Osteoblast (primary cell): ENCODE data around the gene NTNG2. TPM values are rescaled to one million over a fixed set of nuclear protein-coding genes. Genes with fewer than 3 reads are reported as not detected.

ENCODE experiments used
- DNase-seq: peaks from one replicate; pipeline ENCODE4 v3.0.0; 2011; ENCODE audit warnings: low spot score, mixed read lengths; ENCODE audit not compliant: insufficient read length; ENCODE audit errors: missing footprints
- H2AFZ ChIP-seq: 2 replicates; pipeline ENCODE4 v1.6.0; 2011; ENCODE audit warnings: mild to moderate bottlenecking, low read length
- H3K27ac ChIP-seq: 2 replicates; pipeline ENCODE4 v1.5.1; 2011; ENCODE audit warnings: mild to moderate bottlenecking, low read depth, low read length, moderate library complexity
- H3K27me3 ChIP-seq: 2 replicates; pipeline ENCODE4 v1.6.0; 2012; ENCODE audit warnings: mild to moderate bottlenecking, control low read depth, inconsistent platforms, low read length, moderate library complexity; ENCODE audit not compliant: insufficient read depth
- H3K36me3 ChIP-seq: 2 replicates; pipeline ENCODE4 v1.5.1; 2011; ENCODE audit warnings: mild to moderate bottlenecking, low read length, control low read depth, moderate library complexity; ENCODE audit not compliant: insufficient read depth
- H3K4me1 ChIP-seq: 2 replicates; pipeline ENCODE4 v1.5.1; 2011; ENCODE audit warnings: mild to moderate bottlenecking, low read length, control low read depth, moderate library complexity; ENCODE audit not compliant: insufficient read depth
- H3K4me2 ChIP-seq: 2 replicates; pipeline ENCODE4 v1.6.0; 2011; ENCODE audit warnings: mild to moderate bottlenecking, low read length; ENCODE audit not compliant: insufficient read depth
- H3K4me3 ChIP-seq: fragments of 200-600 bp; sonication (generic); 3 replicates; pipeline ENCODE4 v1.5.1; 2012; ENCODE audit warnings: mild to moderate bottlenecking, low read length, inconsistent platforms; ENCODE audit not compliant: insufficient read depth
- H3K79me2 ChIP-seq: 2 replicates; pipeline ENCODE4 v1.6.0; 2012; ENCODE audit warnings: mild to moderate bottlenecking, low read length, control low read depth, inconsistent platforms; ENCODE audit not compliant: insufficient read depth
- H3K9me3 ChIP-seq: 2 replicates; pipeline ENCODE4 v1.5.1; 2011; ENCODE audit warnings: low read depth, low read length, control low read depth
- H4K20me1 ChIP-seq: 2 replicates; pipeline ENCODE4 v1.6.0; 2012; ENCODE audit warnings: mild to moderate bottlenecking, low read length, control low read depth; ENCODE audit not compliant: insufficient read depth
- CTCF ChIP-seq: IDR thresholded peaks from 2 replicates; pipeline ENCODE4 v1.5.1; 2011; ENCODE audit warnings: mild to moderate bottlenecking, low read depth, low read length, moderate library complexity; ENCODE audit errors: extremely low read depth
- total RNA-seq: library from RNA; depleted of rRNA; stranded (reverse); fragments of >200 nt; gene quantifications from 2 replicates; pipeline ENCODE4 v1.2.3, GENCODE V29; 2012

NTNG2 gene
- total RNA-seq, 1 donor = 9.4 TPM

DNA sequence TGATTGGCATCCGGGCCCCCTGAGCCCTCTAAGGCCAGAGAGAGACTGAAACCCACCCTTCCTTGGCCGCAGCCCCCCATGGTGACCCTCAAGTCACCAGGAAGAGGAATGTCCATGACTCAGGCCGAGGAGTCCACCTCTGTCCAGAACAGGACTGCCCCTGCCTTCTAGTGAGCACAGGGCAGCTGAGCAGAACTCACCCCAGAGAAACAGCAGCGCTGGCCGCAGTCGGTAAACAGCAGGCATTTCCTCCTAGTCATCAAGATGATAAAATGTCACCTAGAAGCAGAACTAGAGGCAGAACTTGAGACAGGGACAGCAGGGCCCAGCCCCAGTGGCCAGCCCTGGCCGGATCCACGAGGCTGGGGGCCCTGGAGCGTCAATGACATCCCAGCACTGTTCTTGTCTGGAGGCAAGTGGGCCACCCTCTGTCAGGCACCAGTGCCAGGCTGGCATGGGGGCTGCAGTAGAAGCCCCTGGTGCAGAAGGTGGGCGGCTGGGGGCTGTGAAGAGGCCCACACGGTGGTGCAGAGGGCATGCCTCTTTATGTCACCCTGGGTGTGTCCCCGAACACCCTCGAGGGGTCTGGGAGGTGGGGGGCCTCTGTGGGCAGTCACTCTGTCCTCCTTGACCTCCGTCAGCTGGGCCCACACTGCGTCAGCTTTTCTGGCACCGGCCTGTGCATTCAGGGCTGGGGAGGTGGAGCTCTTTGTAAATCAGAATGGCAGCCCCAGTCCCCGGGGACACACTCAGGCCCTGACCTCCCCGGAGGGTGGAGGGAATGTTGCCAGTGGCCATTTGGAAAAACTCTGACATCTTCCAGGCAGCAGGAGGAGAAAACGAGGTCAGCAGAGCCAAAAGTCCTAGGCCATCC, 83.0 kb downstream of the NTNG2 start:
- TF ChIP-seq CTCF = no peak
- H3K27ac ChIP-seq = no peak overlapping the region
- H3K27me3 ChIP-seq = peaks cover 8% of the 10 kb centered on the region
- DNase-seq = peak; percentile 95
- no peaks in the 10 kb centered on the region for H3K79me2 ChIP-seq
- no peaks in the 10 kb centered on the region for H3K9me3 ChIP-seq
- H3K36me3 ChIP-seq = no peaks in the 10 kb centered on the region
- peaks cover 27% of the 10 kb centered on the region for H3K4me1 ChIP-seq
- no peaks in the 10 kb centered on the region for H4K20me1 ChIP-seq
- peak overlapping the region; percentile 28 for H3K4me2 ChIP-seq
- H2AFZ ChIP-seq = no peak overlapping the region
- no peak overlapping the region for H3K4me3 ChIP-seq

DNA sequence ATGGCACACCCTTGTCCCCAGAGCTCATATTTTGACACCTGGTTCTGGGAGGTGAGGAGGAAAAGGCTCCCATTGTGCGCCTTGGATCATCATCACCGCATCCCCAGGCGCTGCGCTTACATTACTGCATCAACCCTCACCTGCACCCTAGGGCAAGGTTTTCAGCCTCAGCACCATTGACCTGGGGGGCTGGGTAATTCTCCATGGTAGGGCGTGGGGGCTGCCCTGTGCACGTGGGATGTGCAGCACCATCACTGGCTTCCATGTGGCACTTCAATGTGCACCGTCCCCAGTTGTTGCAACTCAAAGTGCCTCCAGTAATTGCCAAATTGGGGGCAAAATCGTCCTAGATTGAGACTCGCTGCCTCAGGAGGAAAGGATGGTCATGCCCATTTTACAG, 83.6 kb downstream of the NTNG2 start:
- DNase-seq = no peak
- H3K4me3 ChIP-seq = no peak overlapping the region
- peak overlapping the region; percentile 51 for H3K4me2 ChIP-seq
- peaks cover 5% of the 10 kb centered on the region for H3K27me3 ChIP-seq
- H4K20me1 ChIP-seq = no peaks in the 10 kb centered on the region
- no peaks in the 10 kb centered on the region for H3K9me3 ChIP-seq
- H3K79me2 ChIP-seq = no peaks in the 10 kb centered on the region
- H2AFZ ChIP-seq = no peak overlapping the region
- no peak for TF ChIP-seq CTCF
- no peaks in the 10 kb centered on the region for H3K36me3 ChIP-seq
- peaks cover 27% of the 10 kb centered on the region for H3K4me1 ChIP-seq
- H3K27ac ChIP-seq = no peak overlapping the region

GRCh38 chr9:132247942-132248341, 86.1 kb downstream of the NTNG2 start:
- no peak for TF ChIP-seq CTCF
- Histone ChIP-seq H3K36me3 (no peaks in the 10 kb centered on the region), H3K9me3 (no peaks in the 10 kb centered on the region), H3K27ac (no peak overlapping the region), H3K79me2 (no peaks in the 10 kb centered on the region), H3K4me2 (no peak overlapping the region), H3K4me3 (no peak overlapping the region), H2AFZ (no peak overlapping the region), H3K27me3 (peaks cover 3% of the 10 kb centered on the region), H4K20me1 (no peaks in the 10 kb centered on the region), H3K4me1 (peaks cover 17% of the 10 kb centered on the region)
- DNase-seq = peak; percentile 73

DNA sequence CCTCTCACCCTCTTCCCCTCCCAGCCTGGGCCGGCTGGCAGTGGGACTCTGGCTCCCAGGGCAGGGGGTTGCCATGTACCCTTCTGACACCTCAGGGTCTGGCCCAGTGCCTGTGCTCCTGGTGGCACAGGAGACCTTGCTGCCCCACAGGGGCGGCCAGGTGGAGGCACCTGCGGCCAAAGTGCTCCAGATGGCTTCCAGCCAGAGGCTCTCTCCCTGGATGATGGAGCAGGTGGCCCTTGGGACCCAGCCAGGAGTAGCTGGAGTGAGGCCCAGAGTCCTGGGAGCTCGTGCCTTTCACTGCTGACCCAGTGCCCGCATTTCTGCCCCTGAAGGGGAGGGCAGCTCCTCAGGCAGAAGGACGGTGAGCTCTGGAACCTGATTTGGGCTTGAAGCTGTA, 87.3 kb downstream of the NTNG2 start:
- H3K79me2 ChIP-seq = no peaks in the 10 kb centered on the region
- DNase-seq = no peak
- TF ChIP-seq CTCF = no peak
- H3K4me2 ChIP-seq = no peak overlapping the region
- no peaks in the 10 kb centered on the region for H3K9me3 ChIP-seq
- peaks cover 3% of the 10 kb centered on the region for H3K27me3 ChIP-seq
- H3K27ac ChIP-seq = no peak overlapping the region
- H4K20me1 ChIP-seq = no peaks in the 10 kb centered on the region
- H3K4me3 ChIP-seq = no peak overlapping the region
- H3K4me1 ChIP-seq = peaks cover 15% of the 10 kb centered on the region
- no peak overlapping the region for H2AFZ ChIP-seq
- no peaks in the 10 kb centered on the region for H3K36me3 ChIP-seq
